ENCODE measurements around the gene RANBP17.

- TF ChIP-seq CTCF (IDR thresholded peaks at IDR 0.05), result no peak
- TF ChIP-seq EZH2 (IDR thresholded peaks at IDR 0.05; ENCODE audit: borderline replicate concordance, insufficient read depth, low read depth, low read length, poor library complexity, severe bottlenecking), result no peak
Observed at GRCh38 chr5:170963521-170963920, 101.7 kb downstream of the RANBP17 start.
